HG02938 (cell line): ENCODE measurements around the gene GIT2.

Experiments used
- ATAC-seq: cut with Tn5 transposase; IDR thresholded peaks from one replicate; pipeline ENCODE4 v1.9.1; 2021; ENCODE audit warnings: mild to moderate bottlenecking, moderate library complexity; ENCODE audit not compliant: unreplicated experiment

GIT2 gene

DNA sequence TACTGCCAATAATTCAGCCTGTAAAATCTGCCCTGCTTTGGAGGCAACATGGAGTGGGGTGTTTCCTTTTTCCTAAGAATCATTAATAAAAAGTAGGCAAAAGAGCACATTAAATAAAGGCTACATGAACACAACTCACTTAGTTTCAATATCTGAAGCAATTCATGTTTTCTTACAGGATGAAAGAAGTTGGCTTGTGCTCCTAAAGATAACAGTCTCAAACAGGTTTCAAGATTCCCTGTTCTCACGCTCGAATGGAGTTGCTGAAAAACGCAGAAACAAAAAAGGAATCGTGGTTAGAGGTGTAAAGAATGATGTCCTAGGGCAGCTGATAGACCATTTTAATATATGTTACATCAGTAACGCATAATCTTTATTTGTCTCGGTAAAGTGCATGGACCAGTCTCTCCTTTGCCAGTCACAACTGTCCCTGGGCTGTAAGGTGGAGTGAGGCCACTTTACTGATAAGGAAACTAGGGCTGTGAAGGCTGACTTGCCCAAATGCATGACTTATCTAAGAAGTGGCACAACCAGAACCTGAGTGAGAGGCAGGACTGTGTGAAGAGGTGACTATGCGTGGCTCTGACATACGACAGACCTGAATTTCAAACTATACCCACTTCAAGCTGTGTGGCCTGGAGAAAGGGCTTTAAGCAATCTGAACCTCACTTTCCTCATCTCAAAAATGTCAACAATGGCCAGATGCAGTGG is 12.6 kb downstream of the GIT2 start:
- ATAC-seq = no peak

- no peak for ATAC-seq
Measured at GRCh38 chr12:109982210-109982609, 14.0 kb downstream of the GIT2 start.

- ATAC-seq = no peak
Measured at GRCh38 chr12:109981311-109981710, 14.9 kb downstream of the GIT2 start.

DNA sequence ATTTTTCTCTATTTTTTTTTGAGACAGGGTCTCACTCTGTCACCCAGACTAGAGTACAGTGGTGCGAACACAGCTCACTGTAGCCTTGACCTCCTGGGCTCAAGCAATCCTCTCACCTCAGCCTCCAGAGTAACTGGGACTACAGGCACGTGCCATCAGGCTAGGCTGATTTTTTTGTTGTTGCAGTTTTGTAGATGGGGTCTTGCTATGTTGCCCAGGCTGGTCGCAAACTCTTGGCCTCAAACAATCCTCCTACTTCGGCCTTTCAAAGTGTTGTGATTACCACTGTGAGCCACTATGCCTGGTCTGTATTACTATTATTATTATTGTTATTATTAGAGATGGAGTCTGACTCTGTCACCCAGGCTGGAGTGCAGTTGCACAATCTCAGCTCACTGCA is 23.3 kb downstream of the GIT2 start:
- no peak for ATAC-seq

- ATAC-seq = no peak
Measured at GRCh38 chr12:109968801-109969200, 27.4 kb downstream of the GIT2 start.

GRCh38 chr12:109968032-109968420 is 28.1 kb downstream of the GIT2 start:
- ATAC-seq = no peak

DNA sequence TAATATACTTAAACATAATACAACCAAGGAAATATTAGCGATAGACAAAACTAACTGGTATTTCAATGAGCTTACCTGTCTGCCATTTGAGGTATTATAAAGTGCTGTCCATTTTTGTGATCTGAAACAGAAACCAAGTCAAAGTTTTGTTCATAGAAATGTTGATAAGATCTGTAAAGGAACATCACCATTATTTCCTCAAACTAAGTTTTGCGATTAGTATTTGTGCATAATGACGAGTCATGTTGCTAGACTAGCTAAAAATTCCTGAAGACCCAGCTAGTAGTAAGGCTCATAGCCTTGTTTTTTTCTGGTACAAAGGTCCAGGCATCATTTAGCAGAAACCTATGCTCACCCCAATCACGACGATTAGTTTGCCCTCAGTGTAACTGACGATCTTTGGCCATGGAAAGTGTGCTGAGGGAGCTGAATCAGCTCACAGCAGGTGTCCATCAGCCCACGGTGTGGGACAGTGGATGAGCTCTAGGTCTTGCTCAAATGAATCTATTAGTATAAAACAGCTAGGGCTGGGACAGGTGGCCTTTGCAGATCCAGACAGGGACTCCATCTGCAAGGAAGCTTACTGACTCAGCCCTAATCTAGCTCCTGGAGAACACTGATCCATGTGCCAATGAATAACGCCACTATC is 28.7 kb downstream of the GIT2 start:
- ATAC-seq = no peak

DNA sequence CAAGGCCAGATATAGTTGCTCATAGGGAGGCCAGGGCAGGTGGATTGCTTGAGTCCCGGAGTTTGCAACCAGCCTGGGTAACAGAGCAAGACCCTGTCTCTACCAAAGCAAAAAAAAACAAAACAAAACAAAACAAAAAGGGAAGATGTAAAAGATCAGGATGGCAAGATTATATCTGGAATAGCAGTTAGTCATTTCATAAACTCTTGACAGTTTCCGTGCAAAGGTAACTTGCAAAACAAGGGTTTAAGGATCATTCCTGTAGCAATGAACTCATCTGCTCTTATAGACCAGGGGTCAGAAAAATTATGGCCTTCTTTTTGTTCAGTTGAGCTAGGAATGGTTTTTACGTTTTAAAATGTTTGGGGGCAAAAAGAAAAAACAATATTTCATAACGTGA is 29.6 kb downstream of the GIT2 start:
- ATAC-seq = no peak

GRCh38 chr12:109963743-109964429 is 32.3 kb downstream of the GIT2 start:
- ATAC-seq = no peak

DNA sequence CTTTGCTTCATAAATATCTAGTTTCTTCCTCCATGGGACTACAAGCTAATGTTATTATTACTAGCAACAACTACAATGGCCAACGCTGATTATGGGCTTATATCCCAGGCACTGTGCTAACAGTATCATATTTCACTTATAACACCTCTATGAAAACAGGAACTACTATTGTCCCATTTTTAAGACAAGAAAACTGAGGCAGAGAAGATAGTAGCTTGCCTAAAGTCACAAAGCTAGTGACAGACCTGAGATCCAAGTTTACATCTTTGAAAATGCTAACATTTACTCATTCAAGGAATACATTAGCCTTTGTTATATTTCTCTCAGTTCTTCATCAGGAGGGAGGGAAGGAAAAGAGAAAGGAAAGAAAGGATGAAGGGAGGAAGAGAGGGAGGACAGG is 32.8 kb downstream of the GIT2 start:
- ATAC-seq = no peak

GRCh38 chr12:109962398-109962797 is 33.8 kb downstream of the GIT2 start:
- no peak for ATAC-seq

- ATAC-seq = no peak
Measured at GRCh38 chr12:109961612-109962011, 34.6 kb downstream of the GIT2 start.

DNA sequence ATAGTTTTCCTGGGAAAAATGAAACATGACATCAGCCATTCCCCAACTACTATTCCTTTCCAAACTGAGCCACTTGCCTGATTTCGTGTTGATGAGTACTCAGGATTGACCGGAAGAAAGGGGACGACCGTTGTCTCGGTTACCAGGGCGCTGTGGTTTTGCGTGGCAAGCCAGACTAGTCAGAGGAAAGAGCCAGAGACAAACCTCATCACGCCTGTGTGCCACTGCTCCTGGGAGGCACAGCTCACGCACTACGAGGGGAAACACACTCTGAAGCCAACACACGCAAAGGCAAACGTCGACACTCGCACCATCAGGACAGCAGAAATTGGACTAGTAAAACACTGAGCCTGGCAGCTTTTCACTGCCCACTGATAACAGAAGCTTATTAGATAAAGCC is 35.0 kb downstream of the GIT2 start:
- no peak for ATAC-seq

GRCh38 chr12:109959411-109960093 is 36.6 kb downstream of the GIT2 start:
- no peak for ATAC-seq

DNA sequence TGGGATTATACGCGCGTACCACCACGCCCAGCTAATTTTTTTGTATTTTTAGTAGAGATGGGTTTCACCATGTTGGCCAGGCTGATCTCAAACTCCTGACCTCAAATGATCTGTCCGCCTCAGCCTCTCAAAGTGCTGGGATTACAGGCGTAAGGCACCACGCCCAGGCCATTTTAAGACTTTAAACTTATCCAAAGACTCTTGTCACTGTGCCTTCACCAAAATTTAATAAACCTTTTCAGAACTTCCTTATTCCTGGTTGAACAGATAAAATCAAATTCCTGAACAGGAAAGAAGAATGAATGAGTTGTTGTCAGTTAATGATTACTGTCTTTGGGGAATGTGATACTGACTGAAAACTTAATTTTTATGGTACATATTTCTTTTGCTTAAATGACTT is 37.8 kb downstream of the GIT2 start:
- no peak for ATAC-seq

GRCh38 chr12:109953656-109954055 is 42.5 kb downstream of the GIT2 start:
- ATAC-seq = no peak

DNA sequence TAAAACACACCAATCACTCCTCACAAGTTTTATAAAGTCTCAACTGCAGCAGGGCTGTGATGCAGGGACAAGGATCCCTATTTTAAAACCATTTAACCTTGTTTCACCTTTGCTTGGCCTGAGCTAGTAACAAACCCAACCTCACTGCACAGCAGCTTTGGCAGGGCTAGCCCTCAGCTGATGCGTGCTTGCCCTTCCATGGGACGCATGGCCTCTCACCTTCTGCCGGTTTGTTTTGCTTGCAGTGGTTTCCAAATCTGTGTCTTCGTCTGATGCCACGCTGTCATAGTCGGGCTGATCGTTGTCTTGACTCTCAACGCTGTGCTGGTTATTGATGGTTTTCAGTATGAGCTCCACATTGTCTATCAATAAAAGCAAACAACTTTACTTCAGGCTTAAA is 43.3 kb downstream of the GIT2 start:
- no peak for ATAC-seq

GRCh38 chr12:109952160-109952858 is 43.9 kb downstream of the GIT2 start:
- ATAC-seq = no peak

DNA sequence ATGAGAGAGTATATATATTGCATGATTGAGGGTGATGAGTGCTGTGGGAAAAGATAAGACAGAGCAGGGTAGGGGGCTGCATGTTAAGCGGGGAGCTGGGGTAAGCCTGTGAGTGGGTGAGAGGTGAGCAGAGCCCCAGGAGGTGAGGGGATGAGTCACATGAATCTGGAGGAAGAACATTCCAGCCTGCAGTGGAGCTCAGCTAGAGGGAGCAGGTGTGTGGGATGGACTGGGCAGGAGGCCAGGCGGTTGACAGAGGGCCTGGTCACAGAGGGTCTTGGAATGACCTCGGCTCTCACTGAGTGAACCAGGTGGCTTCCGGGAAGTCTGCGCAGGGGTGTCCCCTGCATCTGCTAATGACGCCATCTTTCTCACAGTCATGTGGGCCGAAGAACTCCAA is 44.4 kb downstream of the GIT2 start:
- ATAC-seq = no peak

GRCh38 chr12:109951136-109951535 is 45.0 kb downstream of the GIT2 start:
- ATAC-seq = no peak

DNA sequence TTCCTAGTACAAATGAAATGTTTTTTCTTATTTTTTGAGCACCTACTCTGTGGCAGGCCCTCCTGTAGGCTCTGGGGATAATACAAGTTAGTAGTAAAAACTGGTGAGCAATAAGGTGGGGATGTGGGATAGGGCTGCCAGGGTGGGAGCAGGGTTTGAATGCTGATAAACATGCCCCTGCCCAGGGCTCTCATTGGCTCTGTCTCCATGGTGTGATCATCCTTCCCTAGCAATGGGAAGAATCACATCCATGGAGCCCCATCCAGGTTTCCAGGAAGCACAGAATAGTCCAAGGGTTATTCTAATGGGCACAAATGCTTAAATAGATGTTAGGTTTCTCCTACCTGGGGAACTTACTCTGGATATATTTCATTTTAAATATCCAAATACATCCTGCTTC is 45.5 kb downstream of the GIT2 start:
- no peak for ATAC-seq
